Measurements from ENCODE around the gene COMTD1. TPM values are rescaled to one million over a fixed set of nuclear protein-coding genes. Genes with fewer than 3 reads are reported as not detected.

COMTD1 gene
- total RNA-seq, 1 donor from 2014 or later: 17.1 TPM

- Histone ChIP-seq H3K4me2 (ENCODE audit: low read length) (peak overlapping the region; percentile 54), H3K36me3 (ENCODE audit: insufficient read depth, low read length) (no peaks in the 10 kb centered on the region), H3K27me3 (ENCODE audit: insufficient read depth, low read length) (peaks cover 11% of the 10 kb centered on the region), H3K4me1 (ENCODE audit: insufficient read depth, low read length) (no peaks in the 10 kb centered on the region), H4K20me1 (ENCODE audit: insufficient read depth, low read length) (no peaks in the 10 kb centered on the region), H3K4me3 (ENCODE audit: insufficient read depth, low read depth, low read length) (no peak overlapping the region), H3K9me3 (ENCODE audit: insufficient read depth, low read depth, low read length) (no peaks in the 10 kb centered on the region), H3K79me2 (ENCODE audit: insufficient read depth, low read length) (no peaks in the 10 kb centered on the region), H2AFZ (ENCODE audit: low read depth, low read length) (peak overlapping the region; percentile 69), H3K9ac (ENCODE audit: low read length) (no peak overlapping the region), H3K27ac (ENCODE audit: low read depth, low read length) (no peak overlapping the region)
- Mint-ChIP-seq H3K4me1 (ENCODE audit: low read depth, unreplicated experiment) (peaks cover 8% of the 10 kb centered on the region), H3K9me3 (ENCODE audit: unreplicated experiment) (peaks cover 15% of the 10 kb centered on the region), H3K36me3 (ENCODE audit: low read depth, unreplicated experiment) (no peaks in the 10 kb centered on the region), H3K4me3 (ENCODE audit: unreplicated experiment) (no peak overlapping the region), H3K27ac (ENCODE audit: unreplicated experiment) (peak overlapping the region; percentile 29), H3K27me3 (ENCODE audit: low read depth, unreplicated experiment) (peaks cover 54% of the 10 kb centered on the region)
- FAIRE-seq (no peak), DNase-seq (ENCODE audit: low read depth) (no peak)
- no peak for TF ChIP-seq CTCF (IDR thresholded peaks at IDR 0.05; ENCODE audit: insufficient read depth, low read depth, low read length)
- TF ChIP-seq EZH2 (IDR thresholded peaks at IDR 0.05; ENCODE audit: insufficient read depth, low read length): no peak
Measured at GRCh38 chr10:75283078-75283670, 47.4 kb upstream of the COMTD1 start.

- Histone ChIP-seq H3K4me3 (ENCODE audit: insufficient read depth, low read depth, low read length) (no peak overlapping the region), H3K9me3 (ENCODE audit: insufficient read depth, low read depth, low read length) (no peaks in the 10 kb centered on the region), H3K9ac (ENCODE audit: low read length) (no peak overlapping the region), H3K27me3 (ENCODE audit: insufficient read depth, low read length) (peaks cover 11% of the 10 kb centered on the region), H3K4me1 (ENCODE audit: insufficient read depth, low read length) (no peaks in the 10 kb centered on the region), H4K20me1 (ENCODE audit: insufficient read depth, low read length) (no peaks in the 10 kb centered on the region), H3K36me3 (ENCODE audit: insufficient read depth, low read length) (no peaks in the 10 kb centered on the region), H3K4me2 (ENCODE audit: low read length) (no peak overlapping the region), H2AFZ (ENCODE audit: low read depth, low read length) (no peak overlapping the region), H3K79me2 (ENCODE audit: insufficient read depth, low read length) (no peaks in the 10 kb centered on the region), H3K27ac (ENCODE audit: low read depth, low read length) (no peak overlapping the region)
- DNase-seq (ENCODE audit: low read depth): no peak
- Mint-ChIP-seq H3K4me1 (ENCODE audit: low read depth, unreplicated experiment) (peaks cover 8% of the 10 kb centered on the region), H3K4me3 (ENCODE audit: unreplicated experiment) (no peak overlapping the region), H3K9me3 (ENCODE audit: unreplicated experiment) (peaks cover 9% of the 10 kb centered on the region), H3K27me3 (ENCODE audit: low read depth, unreplicated experiment) (peaks cover 48% of the 10 kb centered on the region), H3K27ac (ENCODE audit: unreplicated experiment) (no peak overlapping the region), H3K36me3 (ENCODE audit: low read depth, unreplicated experiment) (no peaks in the 10 kb centered on the region)
- FAIRE-seq: no peak
- TF ChIP-seq EZH2 (IDR thresholded peaks at IDR 0.05; ENCODE audit: insufficient read depth, low read length) (no peak), CTCF (IDR thresholded peaks at IDR 0.05; ENCODE audit: insufficient read depth, low read depth, low read length) (no peak)
Measured at GRCh38 chr10:75281974-75282373, 46.2 kb upstream of the COMTD1 start.

GRCh38 chr10:75280236-75280635 lies 44.5 kb upstream of the COMTD1 start:
- Mint-ChIP-seq H3K36me3 (ENCODE audit: low read depth, unreplicated experiment) (no peaks in the 10 kb centered on the region), H3K27ac (ENCODE audit: unreplicated experiment) (no peak overlapping the region), H3K9me3 (ENCODE audit: unreplicated experiment) (peaks cover 3% of the 10 kb centered on the region), H3K27me3 (ENCODE audit: low read depth, unreplicated experiment) (peaks cover 40% of the 10 kb centered on the region), H3K4me1 (ENCODE audit: low read depth, unreplicated experiment) (peaks cover 8% of the 10 kb centered on the region), H3K4me3 (ENCODE audit: unreplicated experiment) (no peak overlapping the region)
- no peaks in the 10 kb centered on the region for H3K9me3 ChIP-seq (ENCODE audit: insufficient read depth, low read depth, low read length)
- no peak overlapping the region for H3K4me3 ChIP-seq (ENCODE audit: insufficient read depth, low read depth, low read length)
- no peaks in the 10 kb centered on the region for H3K36me3 ChIP-seq (ENCODE audit: insufficient read depth, low read length)
- H3K4me2 ChIP-seq (ENCODE audit: low read length): no peak overlapping the region
- no peak overlapping the region for H2AFZ ChIP-seq (ENCODE audit: low read depth, low read length)
- FAIRE-seq (no peak), DNase-seq (ENCODE audit: low read depth) (peak; percentile 29)
- H3K27ac ChIP-seq (ENCODE audit: low read depth, low read length): no peak overlapping the region
- TF ChIP-seq CTCF (IDR thresholded peaks at IDR 0.05; ENCODE audit: insufficient read depth, low read depth, low read length) (no peak), EZH2 (IDR thresholded peaks at IDR 0.05; ENCODE audit: insufficient read depth, low read length) (no peak)
- peaks cover 9% of the 10 kb centered on the region for H3K27me3 ChIP-seq (ENCODE audit: insufficient read depth, low read length)
- no peaks in the 10 kb centered on the region for H4K20me1 ChIP-seq (ENCODE audit: insufficient read depth, low read length)
- no peaks in the 10 kb centered on the region for H3K79me2 ChIP-seq (ENCODE audit: insufficient read depth, low read length)
- no peak overlapping the region for H3K9ac ChIP-seq (ENCODE audit: low read length)
- H3K4me1 ChIP-seq (ENCODE audit: insufficient read depth, low read length): no peaks in the 10 kb centered on the region
